T-helper 1 cell (primary cell): Measurements from ENCODE around the gene SRGAP1.

Experiments
- DNase-seq, 5 donors: peaks; one replicate each; pipeline ENCODE4 v3.0.0-alpha.2; 2012 to 2020

SRGAP1 gene

DNA sequence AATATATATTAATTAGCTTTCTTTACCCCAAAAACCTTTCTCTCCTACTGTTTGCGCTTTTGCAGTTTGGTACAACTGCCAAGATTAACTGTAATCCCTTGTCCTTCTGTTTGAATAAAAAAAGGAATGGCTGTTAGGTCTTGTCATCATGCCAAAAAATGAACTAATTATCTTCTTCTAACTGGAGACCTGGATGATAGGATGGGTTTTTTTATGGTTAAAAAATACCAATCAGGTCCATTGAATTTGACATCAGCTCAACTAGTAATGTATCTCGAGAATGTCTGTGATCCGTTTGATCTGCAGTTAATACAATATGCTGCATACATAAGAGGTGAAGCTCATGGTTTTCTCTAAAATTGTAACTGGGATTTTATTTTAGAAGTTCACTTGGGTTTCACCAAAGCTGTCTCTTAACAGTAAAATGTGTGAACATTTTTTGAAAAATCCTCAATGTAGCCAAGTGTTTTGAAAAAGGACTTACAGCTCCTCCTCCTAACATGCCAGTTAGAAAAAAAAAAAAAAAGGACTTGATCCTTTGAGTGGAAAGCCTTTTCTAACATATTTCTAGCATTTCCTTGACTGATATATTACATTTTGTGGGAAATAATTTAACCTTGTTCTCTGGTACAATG, 96.8 kb downstream of the SRGAP1 start:
- no peak for DNase-seq

DNA sequence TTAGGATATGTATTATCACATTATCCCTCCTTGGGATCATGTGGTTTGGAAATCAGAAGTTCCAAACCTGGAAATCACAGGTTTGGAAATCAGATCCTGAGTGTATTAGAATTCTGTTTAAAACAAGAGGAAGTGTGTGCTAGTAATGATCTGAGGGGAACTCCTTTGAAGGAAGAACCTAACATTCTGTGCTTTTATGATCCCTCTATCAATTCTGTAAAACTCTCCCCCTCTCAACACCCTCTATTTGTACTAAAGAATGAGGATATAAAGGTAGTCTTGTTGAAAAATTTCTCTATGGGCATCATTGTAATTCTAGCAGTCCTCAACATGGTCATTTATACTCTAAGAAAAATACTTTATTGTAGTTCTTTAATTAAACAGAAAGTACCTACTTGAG, 97.4 kb downstream of the SRGAP1 start:
- DNase-seq: no peak

GRCh38 chr12:63942464-63943241, 98.2 kb downstream of the SRGAP1 start:
- DNase-seq: no peak

DNA sequence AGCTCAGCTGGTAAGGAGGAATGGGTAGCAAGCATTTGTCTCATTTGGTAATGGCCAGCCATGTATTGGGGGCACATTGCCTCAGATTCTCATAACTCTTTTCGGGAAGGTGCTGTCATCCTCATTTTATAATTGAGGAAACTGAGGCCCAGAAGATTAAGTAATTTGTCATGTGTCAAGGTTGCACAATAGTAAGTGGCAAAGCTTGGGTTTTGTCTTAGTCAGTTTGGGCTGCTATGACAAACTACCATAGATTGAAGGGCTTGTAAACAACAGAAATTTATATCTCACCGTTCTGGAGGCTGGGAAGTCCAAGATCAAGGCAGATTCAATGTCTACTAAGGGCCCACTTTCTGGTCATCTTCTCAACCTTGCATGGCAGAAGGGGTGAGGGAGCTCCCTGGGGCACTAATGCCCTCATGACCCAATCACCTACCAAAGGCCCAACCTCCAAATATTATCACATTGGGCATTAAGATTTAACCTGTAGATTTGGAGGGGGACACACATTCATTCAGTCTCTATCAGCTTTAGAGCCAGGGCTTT, 99.6 kb downstream of the SRGAP1 start:
- no peak for DNase-seq

GRCh38 chr12:63944586-63945228, 100.2 kb downstream of the SRGAP1 start:
- no peak for DNase-seq

- DNase-seq: no peak
These were observed 101.3 kb downstream of the SRGAP1 start for GRCh38 chr12:63945777-63946176.

- no peak for DNase-seq
These were observed 103.7 kb downstream of the SRGAP1 start for GRCh38 chr12:63948211-63948610.

- DNase-seq: no peak
These were observed 105.4 kb downstream of the SRGAP1 start for GRCh38 chr12:63949902-63950301.

DNA sequence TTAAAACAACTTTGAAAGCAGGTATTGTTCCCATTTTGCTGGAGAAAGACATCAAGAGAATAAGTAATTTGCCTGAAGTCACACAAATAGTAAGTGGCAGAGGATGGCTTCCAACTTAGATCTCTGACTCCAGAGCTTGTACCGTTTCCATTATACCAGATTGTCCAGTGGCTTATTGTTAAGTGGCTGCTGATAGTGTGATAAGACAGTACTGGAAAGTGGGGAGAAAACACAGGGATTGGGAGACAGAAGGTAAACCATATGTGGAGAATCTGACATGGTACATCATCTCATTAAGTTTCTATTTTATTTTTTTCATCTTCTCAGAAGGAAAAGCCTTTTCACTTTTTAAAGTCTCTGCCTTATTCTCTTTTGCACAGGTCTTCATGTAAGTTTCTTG, 108.5 kb downstream of the SRGAP1 start:
- DNase-seq: no peak

DNA sequence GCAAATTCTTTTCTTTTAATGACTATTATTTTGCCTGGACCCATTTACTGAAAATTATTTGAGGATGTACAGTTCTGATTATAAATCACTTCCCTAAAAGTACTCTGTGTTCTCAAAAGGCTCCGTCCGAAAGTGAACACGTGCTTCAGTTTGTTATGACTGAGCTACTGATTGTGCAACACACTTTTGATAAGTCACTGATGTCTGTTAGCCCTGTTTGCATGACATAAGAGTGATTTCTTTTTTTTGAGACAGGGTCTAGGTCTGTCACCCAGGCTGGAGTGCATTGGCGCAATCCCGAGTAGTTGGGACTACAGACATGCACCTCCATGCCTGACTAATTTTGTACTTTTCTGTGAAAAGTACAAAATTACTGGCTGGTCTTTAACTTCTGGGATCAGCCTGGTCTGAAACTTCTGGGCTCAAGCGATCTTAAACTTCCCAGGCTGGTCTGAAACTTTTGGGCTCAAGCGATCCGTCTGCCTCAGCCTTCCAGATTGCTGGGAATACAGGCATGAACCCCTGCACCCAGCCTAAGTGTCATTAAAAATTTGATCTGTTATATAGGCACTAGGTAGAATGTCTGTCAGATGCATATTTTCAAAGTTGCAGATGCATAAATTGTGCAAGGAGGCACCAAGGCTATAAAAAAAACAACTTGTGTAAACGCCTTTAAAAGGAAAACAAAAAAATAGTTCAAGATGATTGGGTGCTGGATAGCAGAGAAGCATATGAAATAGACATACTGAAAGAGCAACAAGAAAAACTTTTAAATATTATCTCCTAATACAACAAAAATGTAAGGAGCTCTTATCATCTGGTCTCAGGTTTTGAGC, 111.5 kb downstream of the SRGAP1 start:
- no peak for DNase-seq

- no peak for DNase-seq
These were observed 113.0 kb downstream of the SRGAP1 start for GRCh38 chr12:63957496-63957895.

- no peak for DNase-seq
These were observed 114.5 kb downstream of the SRGAP1 start for GRCh38 chr12:63958876-63959580.

DNA sequence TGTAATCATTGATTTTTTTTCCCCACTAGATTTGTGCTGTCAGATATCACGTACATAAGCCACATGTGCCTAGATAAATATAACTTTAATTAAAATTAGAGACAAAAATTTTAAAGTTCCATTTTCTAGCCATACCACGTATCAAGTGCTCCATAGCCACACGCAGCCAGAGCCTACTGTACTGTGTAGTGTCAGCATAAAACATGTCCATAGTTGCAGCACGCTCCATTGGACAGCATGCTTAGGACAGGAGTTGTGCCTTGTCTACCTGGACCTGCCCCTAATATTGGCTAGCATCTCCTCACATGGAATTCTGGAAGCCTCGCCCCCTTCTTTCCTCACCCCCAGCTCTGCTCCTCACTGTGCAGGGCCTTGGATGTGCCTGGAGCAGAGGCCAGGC, 116.5 kb downstream of the SRGAP1 start:
- no peak for DNase-seq

DNA sequence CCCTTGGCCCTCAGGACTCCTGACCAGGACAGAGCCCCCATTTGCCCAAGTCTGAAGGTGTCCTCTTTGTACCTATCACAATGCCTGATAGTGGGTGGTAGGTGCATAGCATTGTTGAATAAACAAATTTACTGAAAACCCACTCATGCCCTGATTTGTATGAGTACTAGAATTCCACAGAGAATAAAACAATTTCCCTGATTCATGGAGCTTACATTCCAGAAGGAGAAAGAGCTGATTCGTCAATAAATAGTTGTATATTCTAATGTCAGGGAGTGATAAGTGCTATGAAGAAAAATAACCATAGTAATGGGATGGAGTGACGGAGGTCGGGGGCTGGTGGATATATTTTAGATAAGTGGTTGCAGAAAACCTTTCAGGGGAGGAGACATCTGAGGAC, 117.0 kb downstream of the SRGAP1 start:
- DNase-seq: no peak

DNA sequence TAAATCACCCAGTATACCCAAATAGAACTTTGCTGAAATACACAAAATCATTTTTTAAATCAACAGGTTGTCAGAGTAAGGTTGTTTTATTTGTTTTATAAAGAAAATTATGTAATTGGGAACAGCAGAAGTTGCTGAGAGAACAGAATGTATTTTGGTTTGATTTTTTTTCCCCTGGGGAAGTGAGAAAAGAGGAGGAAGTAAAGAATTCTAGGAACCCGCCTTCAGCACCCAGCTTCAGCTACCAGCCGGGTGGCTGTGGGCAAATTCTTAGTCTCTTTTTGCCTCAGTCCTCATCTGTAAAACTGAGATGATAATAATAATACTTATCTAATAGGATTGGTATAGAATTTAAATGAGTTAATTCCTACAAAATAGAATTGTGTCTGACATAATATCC, 119.4 kb downstream of the SRGAP1 start:
- no peak for DNase-seq

DNA sequence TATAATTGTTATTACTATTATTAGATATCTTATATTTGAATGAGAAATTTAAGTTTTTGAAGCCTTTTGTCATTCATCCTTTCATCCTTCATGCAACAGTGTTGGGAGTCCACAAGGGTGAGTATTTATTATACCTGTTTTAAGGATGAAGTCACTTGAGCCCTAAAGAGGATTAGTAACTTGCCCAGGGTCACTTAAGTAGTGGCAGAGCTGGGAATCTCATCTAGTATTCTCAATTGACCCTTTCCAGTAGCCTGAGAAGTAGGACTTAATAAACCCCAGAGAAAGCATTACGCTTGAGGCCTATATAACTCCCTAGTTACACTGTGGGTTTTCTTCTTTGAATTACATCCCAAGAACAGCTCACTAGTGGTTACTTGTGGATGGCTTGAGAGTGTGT, 119.8 kb downstream of the SRGAP1 start:
- no peak for DNase-seq

DNA sequence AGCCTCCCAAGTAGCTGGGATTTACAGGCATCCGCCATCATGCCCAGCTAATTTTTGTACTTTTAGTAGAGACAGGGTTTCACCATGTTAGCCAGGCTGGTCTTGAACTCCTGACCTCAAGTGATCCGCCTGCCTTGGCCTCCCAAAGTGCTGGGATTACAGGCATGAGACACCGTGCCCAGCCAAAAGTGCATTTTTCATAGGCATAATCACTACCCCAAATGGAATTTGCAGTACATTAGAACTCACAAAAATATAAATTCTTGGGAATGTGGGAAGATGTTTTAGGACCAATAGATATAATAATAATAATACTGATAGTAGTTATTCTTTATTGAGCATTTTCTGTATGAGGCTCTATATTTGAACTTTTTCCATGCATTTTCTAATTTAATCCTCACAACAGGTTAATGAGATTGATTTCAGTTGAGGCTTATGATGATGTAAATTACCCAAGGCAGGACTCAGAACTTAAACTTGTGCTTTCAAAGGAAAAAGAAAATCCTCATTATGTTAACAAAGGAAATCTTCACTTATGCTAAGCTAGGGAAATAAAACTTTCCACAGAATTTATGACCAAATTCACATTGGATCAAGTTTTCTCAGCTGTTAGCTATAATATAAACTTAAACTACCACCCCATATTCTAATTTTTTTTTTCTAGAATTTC, 121.6 kb downstream of the SRGAP1 start:
- no peak for DNase-seq

DNA sequence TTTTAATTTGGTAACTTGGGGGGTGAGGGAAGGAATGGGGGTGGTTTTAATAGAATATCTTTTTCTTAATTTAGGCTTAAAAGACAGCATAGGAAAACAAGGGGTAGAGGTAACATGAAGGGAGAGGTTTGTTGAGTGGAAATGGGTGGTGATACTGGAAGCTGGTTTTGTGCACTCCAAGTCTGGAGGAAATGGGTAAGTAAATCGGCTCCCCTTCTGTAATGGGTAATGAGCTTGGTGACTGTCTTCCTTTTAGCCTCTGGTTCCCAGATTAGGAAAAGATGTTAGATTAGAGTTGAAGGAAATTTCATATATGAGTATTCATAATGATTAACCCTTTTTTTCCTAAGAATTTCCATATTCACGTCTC, 122.1 kb downstream of the SRGAP1 start:
- no peak for DNase-seq

- no peak for DNase-seq
These were observed 123.1 kb downstream of the SRGAP1 start for GRCh38 chr12:63967358-63968145.

GRCh38 chr12:63968673-63969072, 124.2 kb downstream of the SRGAP1 start:
- DNase-seq: no peak

DNA sequence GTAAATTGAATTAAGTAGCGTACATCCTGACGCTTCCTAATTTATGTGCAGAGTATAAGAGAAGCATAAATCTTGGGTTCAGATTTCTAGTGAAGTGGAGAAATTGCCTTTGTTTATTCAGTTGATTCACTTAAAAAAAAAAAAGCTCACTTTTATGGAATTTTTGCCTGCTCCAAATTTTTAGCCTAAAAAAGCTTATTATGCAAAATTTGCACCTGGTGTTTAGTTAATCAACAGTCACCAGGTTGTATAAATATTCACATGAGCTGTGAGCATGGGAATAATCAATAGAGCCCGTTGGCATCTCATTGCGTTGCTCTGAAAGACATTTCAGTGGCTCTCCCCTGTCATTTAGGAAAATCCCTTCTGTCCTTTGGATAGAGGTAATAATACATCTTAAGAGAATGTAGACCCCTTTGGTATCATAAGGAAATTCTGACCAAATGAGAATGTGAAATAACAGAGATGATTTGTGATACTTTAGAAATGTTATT, 132.4 kb downstream of the SRGAP1 start:
- no peak for DNase-seq
